ENCODE data around the gene OR6C3. TPM values are rescaled to one million over a fixed set of nuclear protein-coding genes. Genes with fewer than 3 reads are reported as not detected.
"Not testable (repeated sequence)": the region's sequence is repeated elsewhere in the genome, so short reads cannot be mapped to it uniquely, and the experiment has no call there.

The OR6C3 gene
- total RNA-seq, 1 experiment from 2014 or later: not detected

DNA sequence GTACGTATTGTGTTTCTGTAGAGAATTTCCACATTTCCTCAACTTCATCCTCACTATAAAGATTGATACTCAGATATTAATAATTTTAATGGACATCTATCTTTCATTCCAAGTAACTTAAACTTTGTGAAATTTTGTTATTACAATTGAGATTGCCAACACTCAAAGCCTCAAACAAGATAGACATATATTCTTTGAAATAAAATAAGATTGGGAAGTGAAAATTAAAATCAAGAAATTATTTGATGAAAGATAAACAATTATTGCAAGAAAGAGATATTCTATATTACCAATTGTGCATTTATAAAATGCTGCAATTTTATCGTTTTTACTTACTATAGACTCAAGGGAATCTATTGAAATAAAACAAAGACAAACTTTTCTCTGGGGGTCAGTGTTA is 34.1 kb upstream of the OR6C3 start, which contains the start of gene OR6C6:
Gene OR6C6, minus strand, starts transcription at position 101 of the 400 bp plus-strand sequence. CDS start 1,337 bp downstream, outside the sequence.
- no peak for TF ChIP-seq EZH2 (IDR thresholded peaks at IDR 0.05; ENCODE audit: borderline replicate concordance, low read depth, low read length, poor library complexity, severe bottlenecking)
- TF ChIP-seq, protein P1, sequence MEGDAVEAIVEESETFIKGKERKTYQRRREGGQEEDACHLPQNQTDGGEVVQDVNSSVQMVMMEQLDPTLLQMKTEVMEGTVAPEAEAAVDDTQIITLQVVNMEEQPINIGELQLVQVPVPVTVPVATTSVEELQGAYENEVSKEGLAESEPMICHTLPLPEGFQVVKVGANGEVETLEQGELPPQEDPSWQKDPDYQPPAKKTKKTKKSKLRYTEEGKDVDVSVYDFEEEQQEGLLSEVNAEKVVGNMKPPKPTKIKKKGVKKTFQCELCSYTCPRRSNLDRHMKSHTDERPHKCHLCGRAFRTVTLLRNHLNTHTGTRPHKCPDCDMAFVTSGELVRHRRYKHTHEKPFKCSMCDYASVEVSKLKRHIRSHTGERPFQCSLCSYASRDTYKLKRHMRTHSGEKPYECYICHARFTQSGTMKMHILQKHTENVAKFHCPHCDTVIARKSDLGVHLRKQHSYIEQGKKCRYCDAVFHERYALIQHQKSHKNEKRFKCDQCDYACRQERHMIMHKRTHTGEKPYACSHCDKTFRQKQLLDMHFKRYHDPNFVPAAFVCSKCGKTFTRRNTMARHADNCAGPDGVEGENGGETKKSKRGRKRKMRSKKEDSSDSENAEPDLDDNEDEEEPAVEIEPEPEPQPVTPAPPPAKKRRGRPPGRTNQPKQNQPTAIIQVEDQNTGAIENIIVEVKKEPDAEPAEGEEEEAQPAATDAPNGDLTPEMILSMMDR (conservative IDR thresholded peaks at IDR 0.05; ENCODE audit: low read depth, low read length): no peak
- Histone ChIP-seq H3K36me3 (ENCODE audit: insufficient read depth, low read length, poor library complexity, severe bottlenecking) (no peaks in the 10 kb centered on the region), H3K27me3 (replicated peaks; ENCODE audit: insufficient read depth, low read depth, low read length, poor library complexity) (peaks cover 42% of the 10 kb centered on the region), H3K9me3 (ENCODE audit: low read depth, low read length, poor library complexity, severe bottlenecking) (no peaks in the 10 kb centered on the region), H3K4me3 (ENCODE audit: low read depth, low read length, poor library complexity, severe bottlenecking) (no peak within 1 kb of the TSS), H3K27ac (ENCODE audit: low read depth, low read length, poor library complexity, severe bottlenecking) (no peak within 1 kb of the TSS), H3K4me1 (ENCODE audit: insufficient read depth, low read length, poor library complexity, severe bottlenecking) (no peaks in the 10 kb centered on the region)
- CTCF ChIA-PET: no interaction called here
- intact Hi-C loops (cut with micrococcal nuclease; ENCODE audit: unreplicated experiment): no loop called here
- POLR2A ChIA-PET (ENCODE audit: low non-redundant PET): no interaction called here
- no peak for DNase-seq (ENCODE audit: low spot score)
- BruUV-seq (replicated peaks): no TSS peak

DNA sequence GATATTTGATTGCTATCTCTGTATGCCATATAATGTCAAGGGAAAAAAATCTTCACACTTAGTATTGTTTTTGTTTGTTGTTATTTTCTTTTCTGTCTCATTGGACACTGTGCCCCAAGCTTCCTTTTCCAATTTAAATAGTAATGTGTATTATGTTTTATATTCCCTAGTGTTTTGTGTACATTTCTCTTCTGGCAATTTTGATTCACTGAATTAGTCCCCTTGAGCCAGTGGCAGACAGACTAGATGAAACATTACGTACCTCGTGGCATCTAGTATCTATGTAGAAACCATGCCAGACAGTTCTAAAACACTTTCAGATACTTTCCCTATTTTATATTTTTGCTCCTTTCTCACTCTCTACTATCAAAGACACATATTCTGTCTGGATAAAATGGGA is 16.5 kb upstream of the OR6C3 start, which contains the start of gene OR6C1:
Gene OR6C1, plus strand, starts transcription at position 301 of the 400 bp plus-strand sequence. CDS start 6,257 bp downstream, outside the sequence.
- ChIA-PET POLR2A (ENCODE audit: low non-redundant PET) (no interaction called here), CTCF (no interaction called here)
- Histone ChIP-seq H3K27me3 (replicated peaks; ENCODE audit: insufficient read depth, low read depth, low read length, poor library complexity) (peaks cover 30% of the 10 kb centered on the region), H3K4me1 (ENCODE audit: insufficient read depth, low read length, poor library complexity, severe bottlenecking) (no peaks in the 10 kb centered on the region), H3K27ac (ENCODE audit: low read depth, low read length, poor library complexity, severe bottlenecking) (no peak within 1 kb of the TSS), H3K9me3 (ENCODE audit: low read depth, low read length, poor library complexity, severe bottlenecking) (no peaks in the 10 kb centered on the region), H3K4me3 (ENCODE audit: low read depth, low read length, poor library complexity, severe bottlenecking) (no peak within 1 kb of the TSS), H3K36me3 (ENCODE audit: insufficient read depth, low read length, poor library complexity, severe bottlenecking) (no peaks in the 10 kb centered on the region)
- TF ChIP-seq EZH2 (IDR thresholded peaks at IDR 0.05; ENCODE audit: borderline replicate concordance, low read depth, low read length, poor library complexity, severe bottlenecking): no peak
- TF ChIP-seq, protein P1 (conservative IDR thresholded peaks at IDR 0.05; ENCODE audit: low read depth, low read length): no peak
- DNase-seq (ENCODE audit: low spot score): no peak
- intact Hi-C loops (cut with micrococcal nuclease; ENCODE audit: unreplicated experiment): loop anchor here (10.0 kb wide), 1 partner anchor 59 kb away; no protein-coding TSS in a partner anchor
- no TSS peak for BruUV-seq (replicated peaks)

DNA sequence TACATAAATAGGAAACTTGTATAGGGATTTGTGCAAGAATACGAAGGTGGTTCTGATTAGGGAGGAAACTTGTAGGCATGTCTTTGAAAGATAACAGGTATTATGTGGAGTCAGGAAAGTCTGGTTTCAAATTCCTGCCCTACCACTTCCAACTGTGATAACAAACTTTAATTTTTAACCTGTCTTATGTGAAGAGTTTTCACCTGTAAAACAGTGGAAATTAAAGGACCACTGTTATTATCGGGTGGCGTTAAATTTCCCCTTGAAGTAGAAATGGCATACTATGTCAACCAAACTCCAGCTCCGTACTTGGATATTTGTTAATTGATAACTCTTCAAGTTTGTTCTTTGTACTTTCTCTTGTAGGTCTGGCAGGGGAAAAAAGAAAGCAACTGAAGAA is 10.3 kb upstream of the OR6C3 start:
- DNase-seq (ENCODE audit: low spot score): no peak
- peaks cover 35% of the 10 kb centered on the region for H3K27me3 ChIP-seq (replicated peaks; ENCODE audit: insufficient read depth, low read depth, low read length, poor library complexity)
- TF ChIP-seq, protein P1 (conservative IDR thresholded peaks at IDR 0.05; ENCODE audit: low read depth, low read length): no peak
- no peak for TF ChIP-seq EZH2 (IDR thresholded peaks at IDR 0.05; ENCODE audit: borderline replicate concordance, low read depth, low read length, poor library complexity, severe bottlenecking)
- no peaks in the 10 kb centered on the region for H3K36me3 ChIP-seq (ENCODE audit: insufficient read depth, low read length, poor library complexity, severe bottlenecking)
- H3K4me3 ChIP-seq (ENCODE audit: low read depth, low read length, poor library complexity, severe bottlenecking): no peak overlapping the region
- H3K27ac ChIP-seq (ENCODE audit: low read depth, low read length, poor library complexity, severe bottlenecking): no peak overlapping the region
- BruUV-seq (replicated peaks): no TSS peak
- no peaks in the 10 kb centered on the region for H3K9me3 ChIP-seq (ENCODE audit: low read depth, low read length, poor library complexity, severe bottlenecking)
- POLR2A ChIA-PET (ENCODE audit: low non-redundant PET): no interaction called here
- no peaks in the 10 kb centered on the region for H3K4me1 ChIP-seq (ENCODE audit: insufficient read depth, low read length, poor library complexity, severe bottlenecking)
- CTCF ChIA-PET: no interaction called here
- intact Hi-C loops (cut with micrococcal nuclease; ENCODE audit: unreplicated experiment): no loop called here

DNA sequence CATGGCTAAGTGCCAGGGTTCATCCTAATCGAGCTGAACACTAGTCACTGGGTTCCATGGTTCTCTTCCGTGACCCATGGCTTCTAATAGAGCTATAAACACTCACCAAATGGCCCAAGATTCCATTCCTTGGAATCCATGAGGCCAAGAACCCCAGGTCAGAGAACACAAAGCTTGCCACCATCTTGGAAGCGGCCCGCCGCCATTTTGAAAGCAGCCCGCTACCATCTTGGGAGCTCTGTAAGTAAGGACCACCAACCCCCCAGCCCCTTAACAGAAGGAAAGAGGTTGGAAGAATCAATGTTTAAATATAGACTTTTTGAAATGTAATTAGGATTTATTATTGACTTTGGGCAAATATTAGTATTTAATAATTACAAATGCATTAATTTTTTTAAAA is 4.7 kb upstream of the OR6C3 start:
- DNase-seq (ENCODE audit: low spot score); H3K4me3 ChIP-seq (ENCODE audit: low read depth, low read length, poor library complexity, severe bottlenecking); H3K9me3 ChIP-seq (ENCODE audit: low read depth, low read length, poor library complexity, severe bottlenecking); H3K27ac ChIP-seq (ENCODE audit: low read depth, low read length, poor library complexity, severe bottlenecking); BruUV-seq (replicated peaks); H3K36me3 ChIP-seq (ENCODE audit: insufficient read depth, low read length, poor library complexity, severe bottlenecking); intact Hi-C loops (cut with micrococcal nuclease; ENCODE audit: unreplicated experiment); H3K4me1 ChIP-seq (ENCODE audit: insufficient read depth, low read length, poor library complexity, severe bottlenecking); POLR2A ChIA-PET (ENCODE audit: low non-redundant PET); CTCF ChIA-PET: not testable (repeated sequence)
- H3K27me3 ChIP-seq (replicated peaks; ENCODE audit: insufficient read depth, low read depth, low read length, poor library complexity): peaks cover 72% of the 10 kb centered on the region
